IMR-90 (cell line): ENCODE data around the gene CACNA1G. TPM values are rescaled to one million over a fixed set of nuclear protein-coding genes. Genes with fewer than 3 reads are reported as not detected.

ENCODE experiments used
- ATAC-seq: fragments of 200-7000 bp; cut with Tn5 transposase; 2 replicates; pipeline ENCODE4 v1.9.1; 2020; ENCODE audit warnings: low read depth, mild to moderate bottlenecking, moderate library complexity
- BruUV-seq: library from RNA; stranded (reverse); fragments of 400-500 nt; replicated peaks from 2 replicates; lab custom pipeline; 2021; lab: Mats Ljungman, UMichigan
- CTCF ChIA-PET: fragments of 300-600 bp; formaldehyde crosslinking; extraction: SDS; loops from one replicate; lab custom pipeline; 2021; ENCODE audit warnings: antibody characterized with exemption; lab: Yijun Ruan, JAX
- POLR2A ChIA-PET: fragments of 300-600 bp; sonication (Branson Sonifier 250); formaldehyde crosslinking; loops from one replicate; lab custom pipeline; 2022; ENCODE audit warnings: antibody characterized with exemption; ENCODE audit not compliant: unreplicated experiment; lab: Charles Lee
- DNase-seq: peaks from one replicate; pipeline ENCODE4 v3.0.0; 2013
- H2AFZ ChIP-seq: replicated peaks from 2 replicates; pipeline ENCODE3; 2013; ENCODE audit warnings: low read length, mild to moderate bottlenecking; ENCODE audit not compliant: poor library complexity
- H2AK5ac ChIP-seq: 2 replicates; pipeline ENCODE4 v1.6.1; 2013; ENCODE audit warnings: low read depth, low read length, inconsistent platforms
- H2AK9ac ChIP-seq: replicated peaks from 2 replicates; pipeline ENCODE3; 2013; ENCODE audit warnings: mild to moderate bottlenecking, low read depth, low read length, moderate library complexity; ENCODE audit not compliant: poor library complexity
- H2BK120ac ChIP-seq: 2 replicates; pipeline ENCODE4 v1.6.1; 2013; ENCODE audit warnings: low read depth, low read length, inconsistent platforms
- H2BK15ac ChIP-seq: 3 replicates; pipeline ENCODE4 v1.6.1; 2013; ENCODE audit warnings: low read depth, low read length, inconsistent platforms
- H2BK20ac ChIP-seq: 2 replicates; pipeline ENCODE4 v1.6.1; 2013; ENCODE audit warnings: low read depth, mild to moderate bottlenecking, inconsistent platforms, low read length, moderate library complexity
- H2BK5ac ChIP-seq: 2 replicates; pipeline ENCODE4 v1.6.1; 2013; ENCODE audit warnings: mild to moderate bottlenecking, low read depth, low read length, inconsistent platforms; ENCODE audit not compliant: poor library complexity, severe bottlenecking
- H3K14ac ChIP-seq: replicated peaks from 2 replicates; pipeline ENCODE4 v1.6.1; 2013; ENCODE audit warnings: low read depth, low read length, inconsistent platforms
- H3K18ac ChIP-seq: 2 replicates; pipeline ENCODE4 v1.6.1; 2013; ENCODE audit warnings: low read depth, low read length, control low read depth
- H3K23ac ChIP-seq: 2 replicates; pipeline ENCODE4 v1.6.1; 2013; ENCODE audit warnings: low read depth, low read length, inconsistent platforms
- H3K27ac ChIP-seq: 2 replicates; pipeline ENCODE4 v1.5.1; 2013; ENCODE audit warnings: mild to moderate bottlenecking, control low read depth, low read length; ENCODE audit not compliant: insufficient read depth
- H3K27me3 ChIP-seq: 2 replicates; pipeline ENCODE4 v1.6.1; 2013; ENCODE audit warnings: low read length; ENCODE audit not compliant: control insufficient read depth, insufficient read depth
- H3K36me3 ChIP-seq: 2 replicates; pipeline ENCODE4 v1.6.1; 2013; ENCODE audit warnings: low read length, mixed read lengths; ENCODE audit not compliant: control insufficient read depth, insufficient read depth
- H3K4ac ChIP-seq: 2 replicates; pipeline ENCODE4 v1.6.1; 2013; ENCODE audit warnings: low read depth, low read length, inconsistent platforms
- H3K4me1 ChIP-seq: 2 replicates; pipeline ENCODE4 v1.6.1; 2013; ENCODE audit warnings: low read length, mixed read lengths; ENCODE audit not compliant: control insufficient read depth, insufficient read depth
- H3K4me2 ChIP-seq: 2 replicates; pipeline ENCODE4 v1.6.1; 2013; ENCODE audit warnings: low read depth, mild to moderate bottlenecking, control low read depth, low read length, moderate library complexity
- H3K4me3 ChIP-seq: 2 replicates; pipeline ENCODE4 v1.5.1; 2013; ENCODE audit warnings: low read depth, mild to moderate bottlenecking, control low read depth, low read length, moderate library complexity; ENCODE audit not compliant: insufficient read depth
- H3K56ac ChIP-seq: 2 replicates; pipeline ENCODE4 v1.6.1; 2013; ENCODE audit warnings: low read length, inconsistent platforms; ENCODE audit not compliant: insufficient read depth; ENCODE audit errors: extremely low read depth
- H3K79me1 ChIP-seq, 2 experiments: 2 replicates each; pipeline ENCODE4 v1.6.1; 2013; ENCODE audit warnings: low read length in 2 of 2, inconsistent platforms in 1 of 2, low read depth in 1 of 2
- H3K9ac ChIP-seq: 2 replicates; pipeline ENCODE4 v1.6.1; 2013; ENCODE audit warnings: low read depth, low read length, control low read depth
- H3K9me1 ChIP-seq: 2 replicates; pipeline ENCODE4 v1.6.1; 2013; ENCODE audit warnings: low read length, inconsistent platforms; ENCODE audit not compliant: insufficient read depth
- H3K9me3 ChIP-seq: 2 replicates; pipeline ENCODE4 v1.6.1; 2013; ENCODE audit warnings: low read length; ENCODE audit not compliant: control insufficient read depth, insufficient read depth
- H4K20me1 ChIP-seq: 2 replicates; pipeline ENCODE4 v1.6.1; 2013; ENCODE audit warnings: low read length, inconsistent platforms; ENCODE audit not compliant: insufficient read depth
- H4K5ac ChIP-seq: 2 replicates; pipeline ENCODE4 v1.6.1; 2013; ENCODE audit warnings: mild to moderate bottlenecking, low read depth, low read length, control low read depth
- H4K8ac ChIP-seq, 2 experiments: 2 replicates each; pipeline ENCODE4 v1.6.1; 2013; ENCODE audit warnings: low read depth in 2 of 2, low read length in 2 of 2, control low read depth in 1 of 2, inconsistent platforms in 1 of 2
- H4K91ac ChIP-seq: 2 replicates; pipeline ENCODE4 v1.6.1; 2013; ENCODE audit warnings: low read depth, low read length, inconsistent platforms; ENCODE audit not compliant: insufficient read depth
- CEBPB ChIP-seq: IDR thresholded peaks from 2 replicates; pipeline ENCODE4 v1.6.1; 2012; ENCODE audit warnings: low read depth, low read length, improper control_type of control experiment
- CHD1 ChIP-seq: IDR thresholded peaks from 2 replicates; pipeline ENCODE4 v1.6.1; 2012; ENCODE audit warnings: low read depth, low read length, improper control_type of control experiment
- FOS ChIP-seq: fragments of 150-350 bp; IDR thresholded peaks from 2 replicates; pipeline ENCODE4 v1.6.1; 2016; ENCODE audit warnings: low read depth, low read length
- MAZ ChIP-seq: IDR thresholded peaks from 2 replicates; pipeline ENCODE4 v1.6.1; 2012; ENCODE audit warnings: low read depth, mild to moderate bottlenecking, low read length, improper control_type of control experiment, moderate library complexity, borderline replicate concordance
- MXI1 ChIP-seq: IDR thresholded peaks from 2 replicates; pipeline ENCODE4 v1.6.1; 2012; ENCODE audit warnings: low read depth, mild to moderate bottlenecking, low read length, moderate library complexity, borderline replicate concordance
- NFE2L2 ChIP-seq: fragments of 150-350 bp; IDR thresholded peaks from 2 replicates; pipeline ENCODE4 v1.6.1; 2016; ENCODE audit warnings: low read depth, mild to moderate bottlenecking, low read length
- RAD21 ChIP-seq: IDR thresholded peaks from 2 replicates; pipeline ENCODE4 v1.6.1; 2012; ENCODE audit warnings: low read length, improper control_type of control experiment
- RCOR1 ChIP-seq: IDR thresholded peaks from 2 replicates; pipeline ENCODE4 v1.6.1; 2012; ENCODE audit warnings: mild to moderate bottlenecking, low read length, improper control_type of control experiment; ENCODE audit not compliant: insufficient replicate concordance
- WGBS, 2 experiments: methylation state at CpG; one replicate each; pipeline versions ENCODE4 v1.1.5 to v1.1.7; 2013; ENCODE audit warnings: missing lambda C conversion rate in 2 of 2; ENCODE audit not compliant: insufficient read length in 1 of 2; ENCODE audit errors: extremely low coverage in 2 of 2; 5-methylcytosine and 5-hydroxymethylcytosine counted together
- dilution Hi-C: fragments of 300-500 bp; cut with HindIII; formaldehyde crosslinking; loops from one replicate; pipeline ENCODE4 v1.14.3; 2018; ENCODE audit warnings: low sequenced_read_pairs; ENCODE audit not compliant: unreplicated experiment
- in situ Hi-C: fragments of 300-500 bp; cut with MboI; formaldehyde crosslinking; loops from 3 replicates; pipeline ENCODE4 v1.14.3; 2019; ENCODE audit warnings: low sequenced_read_pairs, inconsistent platforms, mixed read lengths
- intact Hi-C: fragments of 100-400 bp; cut with micrococcal nuclease; formaldehyde crosslinking; loops from 2 replicates; pipeline ENCODE4 v1.10.0; 2022
- polyA plus RNA-seq, 3 experiments: library from polyadenylated mRNA; depleted of rRNA; stranded (reverse); fragments of >200 nt; gene quantifications; 2 replicates each; pipeline ENCODE4 v1.2.3, GENCODE V29; 2012; ENCODE audit warnings: low replicate concordance in 1 of 3
- total RNA-seq: library from RNA; depleted of rRNA; stranded (reverse); fragments of >200 nt; gene quantifications from 2 replicates; pipeline ENCODE4 v1.2.3, GENCODE V29; 2012
- TF ChIP-seq, protein P1 (sequence below): fragments of 150-350 bp; IDR thresholded peaks from 2 replicates; pipeline ENCODE4 v1.6.1; 2016; ENCODE audit warnings: low read depth, mild to moderate bottlenecking, low read length, moderate library complexity, borderline replicate concordance

The CACNA1G gene
- total and polyA plus RNA-seq, 2 of the 4 experiments (the other 2 are of a cell fraction) = under 0.01 to 0.03 TPM

GRCh38 chr17:50545311-50545710 is 15.2 kb upstream of the CACNA1G start:
- H2AFZ ChIP-seq = no peak overlapping the region
- no peak overlapping the region for H3K18ac ChIP-seq
- H3K9me3 ChIP-seq = no peaks in the 10 kb centered on the region
- intact Hi-C loops (loop anchor here (10.0 kb wide), 1 partner anchor 409 kb away; no protein-coding TSS in a partner anchor), dilution Hi-C loops (no loop called here), in situ Hi-C loops (loop anchor here (5.0 to 10.0 kb wide), 4 partner anchors 82 to 409 kb away; no protein-coding TSS in a partner anchor)
- H3K4me1 ChIP-seq = peaks cover 19% of the 10 kb centered on the region
- TF ChIP-seq RCOR1 = no peak
- TF ChIP-seq RAD21 = no peak
- no peak for TF ChIP-seq CHD1
- TF ChIP-seq, protein P1, sequence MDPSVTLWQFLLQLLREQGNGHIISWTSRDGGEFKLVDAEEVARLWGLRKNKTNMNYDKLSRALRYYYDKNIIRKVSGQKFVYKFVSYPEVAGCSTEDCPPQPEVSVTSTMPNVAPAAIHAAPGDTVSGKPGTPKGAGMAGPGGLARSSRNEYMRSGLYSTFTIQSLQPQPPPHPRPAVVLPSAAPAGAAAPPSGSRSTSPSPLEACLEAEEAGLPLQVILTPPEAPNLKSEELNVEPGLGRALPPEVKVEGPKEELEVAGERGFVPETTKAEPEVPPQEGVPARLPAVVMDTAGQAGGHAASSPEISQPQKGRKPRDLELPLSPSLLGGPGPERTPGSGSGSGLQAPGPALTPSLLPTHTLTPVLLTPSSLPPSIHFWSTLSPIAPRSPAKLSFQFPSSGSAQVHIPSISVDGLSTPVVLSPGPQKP = no peak
- TF ChIP-seq MXI1 = no peak
- no peak for TF ChIP-seq NFE2L2
- TF ChIP-seq FOS = no peak
- TF ChIP-seq CEBPB = no peak
- TF ChIP-seq MAZ = no peak
- POLR2A ChIA-PET = no interaction called here
- peaks cover 0 to 18% of the 10 kb centered on the region in 2 experiments; a peak in 2 of 4 replicates for H3K79me1 ChIP-seq
- H2AK5ac ChIP-seq = 0 out of 2 replicates have a peak overlapping the region, but pooled peaks have one; percentile 27
- no peak overlapping the region for H2BK5ac ChIP-seq
- H3K9me1 ChIP-seq = peaks cover 9% of the 10 kb centered on the region
- H3K36me3 ChIP-seq = peaks cover 10% of the 10 kb centered on the region; the same call in 1 of the 2 replicates
- no peaks in the 10 kb centered on the region for H4K20me1 ChIP-seq
- H3K56ac ChIP-seq = no peak overlapping the region
- H3K23ac ChIP-seq = no peak overlapping the region
- H3K27me3 ChIP-seq = no peaks in the 10 kb centered on the region
- no peak for ATAC-seq
- H4K8ac ChIP-seq = no peak overlapping the region
- H3K27ac ChIP-seq = no peak overlapping the region
- DNase-seq = no peak
- H2BK20ac ChIP-seq = no peak overlapping the region
- no peak overlapping the region for H3K4ac ChIP-seq
- WGBS, 2 experiments = 80% methylated on average over 3 of the region's 8 CpGs; no CpG with 5 or more reads in 1 of the 2 experiments
- no peak overlapping the region for H3K4me3 ChIP-seq
- no peak overlapping the region for H4K5ac ChIP-seq
- H3K4me2 ChIP-seq = no peak overlapping the region
- H2AK9ac ChIP-seq = no peak overlapping the region
- no peak overlapping the region for H3K14ac ChIP-seq
- H3K9ac ChIP-seq = no peak overlapping the region
- BruUV-seq = no TSS peak
- no peak overlapping the region for H2BK15ac ChIP-seq
- CTCF ChIA-PET = no interaction called here
- no peak overlapping the region for H4K91ac ChIP-seq
- no peak overlapping the region for H2BK120ac ChIP-seq
